Glutamatergic neuron (in vitro differentiated cells): ENCODE measurements around the gene ETV1. TPM values are rescaled to one million over a fixed set of nuclear protein-coding genes. Genes with fewer than 3 reads are reported as not detected.

Source experiments
- DNase-seq: peaks from one replicate; pipeline ENCODE4 v3.0.0; 2022
- H3K27ac Mint-ChIP-seq: one replicate; pipeline ENCODE4 v1.8.0; 2020; ENCODE audit warnings: mild to moderate bottlenecking, mixed read lengths, inconsistent platforms; ENCODE audit not compliant: unreplicated experiment
- H3K27me3 Mint-ChIP-seq: one replicate; pipeline ENCODE4 v1.8.0; 2020; ENCODE audit warnings: mild to moderate bottlenecking, moderate library complexity, mixed read lengths, inconsistent platforms; ENCODE audit not compliant: unreplicated experiment
- H3K36me3 Mint-ChIP-seq: one replicate; pipeline ENCODE4 v1.8.0; 2020; ENCODE audit warnings: mild to moderate bottlenecking, mixed read lengths, inconsistent platforms; ENCODE audit not compliant: unreplicated experiment
- H3K4me1 Mint-ChIP-seq: one replicate; pipeline ENCODE4 v1.8.0; 2020; ENCODE audit warnings: mild to moderate bottlenecking, low read depth, mixed read lengths, inconsistent platforms; ENCODE audit not compliant: unreplicated experiment
- H3K4me3 Mint-ChIP-seq: one replicate; pipeline ENCODE4 v1.8.0; 2020; ENCODE audit warnings: mild to moderate bottlenecking, mixed read lengths, inconsistent platforms; ENCODE audit not compliant: unreplicated experiment
- H3K9me3 Mint-ChIP-seq: one replicate; pipeline ENCODE4 v1.8.0; 2020; ENCODE audit warnings: mild to moderate bottlenecking, moderate library complexity, mixed read lengths, inconsistent platforms; ENCODE audit not compliant: unreplicated experiment
- total RNA-seq: library from RNA; stranded (reverse); fragmentation: NEBNext Ultra II Directional; extraction: Animal tissue kit (Norgen Biotek cat#: 25700); gene quantifications from one replicate; pipeline ENCODE4 v1.2.1, GENCODE V29; 2021; ENCODE audit not compliant: unreplicated experiment
- TF ChIP-seq, protein P1 (sequence below): fragments of 200-600 bp; sonication (generic); IDR thresholded peaks from one replicate; pipeline ENCODE4 v1.5.0; 2021; ENCODE audit not compliant: partially characterized antibody, unreplicated experiment

ETV1 gene
- total RNA-seq, 1 donor from 2014 or later, result 51.8 TPM

DNA sequence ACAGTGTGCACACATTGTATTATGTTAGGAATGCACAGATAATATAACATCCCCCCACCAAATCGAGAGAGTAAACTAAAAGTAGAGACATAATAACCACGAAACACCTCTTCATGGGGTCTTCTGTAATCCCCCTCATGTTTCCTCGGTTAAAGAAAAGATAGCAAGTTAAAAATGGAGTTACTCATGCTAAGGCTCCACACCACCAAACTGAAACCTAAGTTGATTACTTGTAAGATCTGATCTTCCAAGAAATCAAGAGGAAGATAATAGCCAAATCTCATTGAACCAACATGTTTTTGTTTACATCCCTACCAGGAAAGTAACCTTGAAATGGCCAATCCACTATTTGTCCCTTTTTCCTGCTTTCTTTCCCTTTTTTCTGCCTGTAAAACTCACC is 11.7 kb upstream of the ETV1 start:
- Mint-ChIP-seq H3K9me3 (no peaks in the 10 kb centered on the region), H3K27ac (no peak overlapping the region), H3K36me3 (no peaks in the 10 kb centered on the region), H3K4me3 (no peak overlapping the region), H3K4me1 (no peaks in the 10 kb centered on the region), H3K27me3 (no peaks in the 10 kb centered on the region)
- TF ChIP-seq, protein P1, sequence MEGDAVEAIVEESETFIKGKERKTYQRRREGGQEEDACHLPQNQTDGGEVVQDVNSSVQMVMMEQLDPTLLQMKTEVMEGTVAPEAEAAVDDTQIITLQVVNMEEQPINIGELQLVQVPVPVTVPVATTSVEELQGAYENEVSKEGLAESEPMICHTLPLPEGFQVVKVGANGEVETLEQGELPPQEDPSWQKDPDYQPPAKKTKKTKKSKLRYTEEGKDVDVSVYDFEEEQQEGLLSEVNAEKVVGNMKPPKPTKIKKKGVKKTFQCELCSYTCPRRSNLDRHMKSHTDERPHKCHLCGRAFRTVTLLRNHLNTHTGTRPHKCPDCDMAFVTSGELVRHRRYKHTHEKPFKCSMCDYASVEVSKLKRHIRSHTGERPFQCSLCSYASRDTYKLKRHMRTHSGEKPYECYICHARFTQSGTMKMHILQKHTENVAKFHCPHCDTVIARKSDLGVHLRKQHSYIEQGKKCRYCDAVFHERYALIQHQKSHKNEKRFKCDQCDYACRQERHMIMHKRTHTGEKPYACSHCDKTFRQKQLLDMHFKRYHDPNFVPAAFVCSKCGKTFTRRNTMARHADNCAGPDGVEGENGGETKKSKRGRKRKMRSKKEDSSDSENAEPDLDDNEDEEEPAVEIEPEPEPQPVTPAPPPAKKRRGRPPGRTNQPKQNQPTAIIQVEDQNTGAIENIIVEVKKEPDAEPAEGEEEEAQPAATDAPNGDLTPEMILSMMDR, result no peak
- no peak for DNase-seq

DNA sequence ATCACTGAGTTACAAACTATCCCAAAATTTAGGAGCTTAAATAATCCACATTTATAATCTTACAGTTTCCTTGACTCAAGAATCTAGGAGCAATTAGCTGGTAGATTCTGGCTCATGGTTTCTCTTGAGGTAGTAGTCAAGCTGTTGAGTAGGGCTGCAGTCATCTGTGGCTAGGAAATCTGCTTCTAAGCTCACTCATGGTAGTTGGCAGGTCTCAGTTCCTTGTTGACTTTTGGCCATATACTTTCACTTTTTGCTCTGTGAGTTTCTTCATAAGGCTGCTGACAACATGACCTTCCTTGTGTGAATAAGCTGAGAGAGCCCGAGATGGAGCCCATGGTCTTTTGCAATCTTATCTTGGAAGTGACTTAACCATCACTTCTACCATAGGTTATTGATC is 10.8 kb upstream of the ETV1 start:
- H3K27me3 Mint-ChIP-seq, result no peaks in the 10 kb centered on the region
- TF ChIP-seq, protein P1, result no peak
- H3K4me3 Mint-ChIP-seq, result no peak overlapping the region
- H3K4me1 Mint-ChIP-seq, result no peaks in the 10 kb centered on the region
- no peak for DNase-seq
- H3K9me3 Mint-ChIP-seq, result no peaks in the 10 kb centered on the region
- no peak overlapping the region for H3K27ac Mint-ChIP-seq
- no peaks in the 10 kb centered on the region for H3K36me3 Mint-ChIP-seq

- Mint-ChIP-seq H3K9me3 (no peaks in the 10 kb centered on the region), H3K36me3 (no peaks in the 10 kb centered on the region), H3K4me1 (no peaks in the 10 kb centered on the region), H3K4me3 (no peak overlapping the region), H3K27me3 (no peaks in the 10 kb centered on the region), H3K27ac (no peak overlapping the region)
- DNase-seq, result no peak
- TF ChIP-seq, protein P1, result no peak
These were observed 9.4 kb upstream of the ETV1 start for GRCh38 chr7:13998866-13999265.

DNA sequence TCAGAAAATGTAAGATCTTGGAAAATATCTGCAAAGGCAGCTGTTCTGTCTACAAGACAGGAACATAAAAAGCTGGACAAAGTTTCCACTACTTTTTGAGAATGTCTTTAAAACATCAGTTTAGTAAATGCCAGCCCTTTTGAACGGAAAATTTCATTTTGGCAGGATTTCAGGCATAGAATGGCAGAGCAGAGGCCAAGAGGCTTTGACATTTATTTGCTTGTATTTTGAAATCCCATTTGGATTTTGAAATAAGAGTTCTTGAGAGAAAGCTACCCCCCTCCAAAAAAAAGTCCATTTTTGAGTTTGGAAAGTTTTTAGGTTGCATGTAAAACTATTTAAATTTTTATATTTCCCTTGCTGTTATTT is 3.1 kb upstream of the ETV1 start:
- Mint-ChIP-seq H3K36me3 (no peaks in the 10 kb centered on the region), H3K27me3 (no peaks in the 10 kb centered on the region), H3K4me3 (no peak overlapping the region), H3K4me1 (no peaks in the 10 kb centered on the region), H3K9me3 (no peaks in the 10 kb centered on the region), H3K27ac (no peak overlapping the region)
- DNase-seq, result no peak
- TF ChIP-seq, protein P1, result no peak

DNA sequence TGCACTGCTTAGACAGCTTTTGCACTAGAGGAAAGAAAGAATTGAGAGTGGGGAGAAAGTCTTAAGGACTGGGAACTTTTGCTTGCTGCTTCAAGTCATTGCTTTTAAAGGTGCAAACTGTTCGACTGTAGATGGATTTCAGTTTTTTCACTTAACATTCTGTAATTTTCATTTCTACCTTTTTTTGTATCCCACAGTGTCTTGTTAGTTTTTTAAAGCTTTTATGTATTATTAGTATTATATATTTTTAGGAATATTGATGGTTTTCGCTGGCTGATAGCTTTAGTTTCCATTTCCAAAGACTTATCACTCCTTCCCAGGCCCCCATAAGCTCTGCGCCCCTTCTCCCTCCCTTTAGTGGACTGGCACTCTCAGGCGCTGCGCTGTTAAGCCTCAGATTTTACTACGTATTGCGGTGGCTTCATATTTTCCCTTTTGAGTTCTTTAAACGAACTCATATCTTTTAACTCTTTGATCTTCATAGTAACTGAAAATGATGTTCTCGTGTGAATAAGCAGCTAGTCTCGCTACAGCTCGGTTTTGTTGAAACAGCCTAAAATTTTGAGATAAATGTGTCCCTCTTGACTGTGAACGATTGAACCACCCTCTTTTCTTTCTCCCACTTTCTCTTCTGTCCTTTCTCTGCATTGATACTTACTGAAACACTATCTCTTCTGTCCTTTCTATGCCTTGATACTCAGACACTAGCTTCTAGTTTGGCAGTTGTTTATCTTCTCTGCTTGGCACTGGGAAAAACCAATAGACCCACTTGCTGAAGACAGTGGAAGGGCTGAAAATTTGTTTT is 2.5 kb upstream of the ETV1 start:
- no peaks in the 10 kb centered on the region for H3K36me3 Mint-ChIP-seq
- H3K27me3 Mint-ChIP-seq, result no peaks in the 10 kb centered on the region
- H3K9me3 Mint-ChIP-seq, result no peaks in the 10 kb centered on the region
- no peak for DNase-seq
- H3K4me3 Mint-ChIP-seq, result no peak overlapping the region
- no peaks in the 10 kb centered on the region for H3K4me1 Mint-ChIP-seq
- TF ChIP-seq, protein P1, result no peak
- H3K27ac Mint-ChIP-seq, result no peak overlapping the region
